ENCODE measurements around the gene FHL5. TPM values are rescaled to one million over a fixed set of nuclear protein-coding genes. Genes with fewer than 3 reads are reported as not detected.

FHL5 gene, protein sequence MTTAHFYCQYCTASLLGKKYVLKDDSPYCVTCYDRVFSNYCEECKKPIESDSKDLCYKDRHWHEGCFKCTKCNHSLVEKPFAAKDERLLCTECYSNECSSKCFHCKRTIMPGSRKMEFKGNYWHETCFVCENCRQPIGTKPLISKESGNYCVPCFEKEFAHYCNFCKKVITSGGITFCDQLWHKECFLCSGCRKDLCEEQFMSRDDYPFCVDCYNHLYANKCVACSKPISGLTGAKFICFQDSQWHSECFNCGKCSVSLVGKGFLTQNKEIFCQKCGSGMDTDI
- 10 to 100 TPM; 10.5 to 25.8 (median 13.3) TPM for total RNA-seq

DNA sequence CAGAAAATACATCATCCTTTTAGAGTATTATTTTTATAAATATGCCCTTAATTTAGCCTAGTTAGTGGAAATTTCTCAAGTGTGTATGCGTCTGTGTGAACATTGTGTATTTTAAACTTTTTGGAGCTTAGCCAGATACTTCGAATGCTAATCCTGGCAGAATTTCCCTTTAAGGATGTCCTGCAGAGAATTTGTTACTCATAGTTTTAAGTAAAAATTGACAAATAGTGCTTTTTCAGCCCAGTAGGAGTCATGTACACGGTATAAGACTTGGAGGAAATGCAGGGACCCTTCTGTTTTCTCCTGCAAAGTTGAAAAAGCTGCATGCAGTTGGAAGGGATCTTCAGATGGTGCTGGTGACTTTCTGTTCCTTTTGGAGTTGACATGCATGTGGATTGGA, at the start of gene FHL5:
TSS of gene FHL5 (plus strand) at position 243 of the 400 bp plus-strand sequence. CDS start 40,486 bp downstream, outside the sequence.
- DNase-seq = no peak
- Histone ChIP-seq H3K9me3 (no peaks in the 10 kb centered on the region), H3K27ac (peak within 1 kb of the TSS in 1 of 4 donors; percentile 27), H3K4me1 (no peaks in the 10 kb centered on the region), H3K36me3 (no peaks in the 10 kb centered on the region), H3K4me3 (peak within 1 kb of the TSS in 3 of 4 donors; percentile 3 to 34 (median 14)), H3K27me3 (no peaks in the 10 kb centered on the region)
- ATAC-seq (ENCODE audit: low FRiP score in 2 of 2) = no peak
- TF ChIP-seq, protein P1, sequence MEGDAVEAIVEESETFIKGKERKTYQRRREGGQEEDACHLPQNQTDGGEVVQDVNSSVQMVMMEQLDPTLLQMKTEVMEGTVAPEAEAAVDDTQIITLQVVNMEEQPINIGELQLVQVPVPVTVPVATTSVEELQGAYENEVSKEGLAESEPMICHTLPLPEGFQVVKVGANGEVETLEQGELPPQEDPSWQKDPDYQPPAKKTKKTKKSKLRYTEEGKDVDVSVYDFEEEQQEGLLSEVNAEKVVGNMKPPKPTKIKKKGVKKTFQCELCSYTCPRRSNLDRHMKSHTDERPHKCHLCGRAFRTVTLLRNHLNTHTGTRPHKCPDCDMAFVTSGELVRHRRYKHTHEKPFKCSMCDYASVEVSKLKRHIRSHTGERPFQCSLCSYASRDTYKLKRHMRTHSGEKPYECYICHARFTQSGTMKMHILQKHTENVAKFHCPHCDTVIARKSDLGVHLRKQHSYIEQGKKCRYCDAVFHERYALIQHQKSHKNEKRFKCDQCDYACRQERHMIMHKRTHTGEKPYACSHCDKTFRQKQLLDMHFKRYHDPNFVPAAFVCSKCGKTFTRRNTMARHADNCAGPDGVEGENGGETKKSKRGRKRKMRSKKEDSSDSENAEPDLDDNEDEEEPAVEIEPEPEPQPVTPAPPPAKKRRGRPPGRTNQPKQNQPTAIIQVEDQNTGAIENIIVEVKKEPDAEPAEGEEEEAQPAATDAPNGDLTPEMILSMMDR (IDR thresholded peaks at IDR 0.05) = no peak
- no peak for TF ChIP-seq EP300 (IDR thresholded peaks at IDR 0.05)
- TF ChIP-seq POLR2A (IDR thresholded peaks at IDR 0.05) = no peak
- TF ChIP-seq POLR2AphosphoS5 (IDR thresholded peaks at IDR 0.05) = no peak
- WGBS, 2 donors = 17 to 21% methylated on average over 3 of the region's 3 CpGs

DNA sequence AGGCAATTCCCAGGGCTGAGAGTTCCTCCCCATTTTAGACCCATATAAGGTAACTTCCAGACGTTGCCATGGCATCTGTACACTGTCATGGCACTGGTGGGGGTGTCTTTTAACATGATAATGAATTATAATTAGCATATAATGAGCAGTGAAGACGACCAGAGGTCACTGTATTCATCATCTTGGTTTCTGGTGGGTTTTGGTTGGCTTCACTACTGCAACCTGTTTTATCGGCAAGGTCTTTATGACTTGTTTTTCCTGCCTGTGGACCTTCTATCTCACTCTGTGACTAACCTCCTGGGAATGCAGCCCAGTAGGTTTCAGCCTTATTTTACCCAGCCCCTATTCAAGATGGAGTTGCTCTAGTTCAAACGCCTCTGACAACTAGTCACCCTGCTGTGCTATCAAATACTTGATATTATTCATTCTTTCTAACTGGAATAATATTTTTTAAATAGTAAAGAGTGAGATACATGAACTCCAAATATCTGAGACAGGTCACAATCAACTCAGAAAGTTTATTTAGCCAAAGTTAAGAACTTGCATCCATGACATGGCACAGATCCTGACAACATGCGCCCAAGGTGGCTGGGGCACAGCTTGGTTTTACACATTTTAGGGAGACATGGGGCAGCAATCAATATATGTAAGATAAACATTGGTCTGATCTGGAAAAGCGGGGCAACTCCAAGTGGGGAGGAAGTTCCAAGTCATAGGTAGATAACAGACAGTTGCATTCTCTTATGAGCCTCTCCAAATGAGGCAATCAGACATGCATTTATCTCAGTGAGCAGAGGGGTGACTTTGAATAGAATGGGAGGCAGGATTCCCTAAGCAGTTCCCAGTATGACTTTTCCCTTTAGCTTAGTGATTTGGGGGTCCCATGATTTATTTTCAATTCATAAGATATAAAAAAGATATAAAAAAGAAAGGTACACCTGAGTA, 42.5 kb upstream of the FHL5 start:
- DNase-seq = no peak
- 66 to 68% methylated on average over 6 of the region's 6 CpGs for WGBS, 2 donors
- Histone ChIP-seq H3K27ac (peak overlapping the region in 1 of 4 donors; percentile 97), H3K36me3 (peaks cover 0 to 3% (median 2%) of the 10 kb centered on the region in 4 donors), H3K4me3 (peak overlapping the region; percentile 48 to 76 (median 63)), H3K27me3 (no peaks in the 10 kb centered on the region), H3K9me3 (no peaks in the 10 kb centered on the region), H3K4me1 (peaks cover 13 to 16% (median 15%) of the 10 kb centered on the region in 4 donors)
- no peak for TF ChIP-seq POLR2A (IDR thresholded peaks at IDR 0.05)
- TF ChIP-seq POLR2AphosphoS5 (IDR thresholded peaks at IDR 0.05) = no peak
- TF ChIP-seq EP300 (IDR thresholded peaks at IDR 0.05) = no peak
- TF ChIP-seq, protein P1 (IDR thresholded peaks at IDR 0.05) = no peak
- no peak for ATAC-seq (ENCODE audit: low FRiP score in 2 of 2)

DNA sequence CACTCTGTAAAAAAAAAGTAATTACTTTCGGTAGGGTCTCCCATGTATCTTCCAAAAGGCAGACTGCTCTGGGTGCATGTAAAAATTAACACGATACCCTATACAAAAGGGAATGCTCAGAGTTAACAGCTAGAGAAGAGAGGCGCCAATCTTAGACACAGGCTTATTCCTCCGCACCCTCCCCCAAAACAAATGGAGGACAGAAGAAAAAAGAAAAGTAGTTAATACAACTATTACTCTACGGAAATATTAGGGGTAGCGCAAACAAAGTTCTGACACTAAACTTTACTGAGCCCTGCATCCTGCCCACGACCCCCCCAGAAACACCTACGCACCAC, 41.7 kb upstream of the FHL5 start:
- 0% methylated on average over 8 of the region's 8 CpGs for WGBS, 2 donors
- ATAC-seq (ENCODE audit: low FRiP score in 2 of 2) = peak in 1 of 2 donors; percentile 56

DNA sequence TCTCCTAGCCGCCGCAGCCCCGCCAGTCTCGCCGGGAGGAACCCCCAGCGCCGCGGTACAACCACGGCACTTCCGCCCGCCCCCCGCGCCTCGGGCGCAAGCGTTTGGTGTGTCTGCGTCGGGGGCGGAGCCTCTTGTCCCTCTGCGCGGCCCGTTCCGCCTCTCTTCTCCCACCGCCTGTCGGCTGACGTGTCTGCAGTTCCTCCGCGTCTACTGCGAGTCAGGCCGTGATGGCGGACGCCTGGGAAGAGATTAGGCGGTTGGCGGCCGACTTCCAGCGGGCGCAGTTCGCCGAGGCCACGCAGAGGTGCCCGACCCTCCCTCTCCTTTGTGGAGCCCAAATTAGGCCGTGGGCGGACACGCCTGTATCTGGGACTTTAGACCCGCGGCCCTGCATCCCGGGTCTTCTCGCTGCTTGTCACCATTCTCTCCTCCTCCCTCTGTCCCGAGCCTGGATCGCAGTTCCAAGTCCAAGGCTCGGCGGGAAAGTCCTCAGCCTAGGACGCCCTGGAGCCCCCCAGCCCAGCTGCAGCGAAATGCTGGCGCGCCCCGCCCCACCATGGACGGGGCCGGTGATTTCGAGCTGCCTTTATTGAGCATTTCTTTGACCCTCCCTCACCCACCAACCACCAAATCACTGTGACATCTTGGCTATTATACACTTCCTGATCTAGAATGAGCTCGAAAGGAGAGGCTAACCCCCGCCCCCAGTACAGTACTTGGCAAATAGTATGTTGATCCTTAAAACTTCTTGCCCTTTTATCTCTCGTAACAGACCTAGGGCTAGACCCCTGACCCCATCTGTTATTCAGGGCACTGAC, 41.1 kb upstream of the FHL5 start, which contains the start of gene UFL1:
TSS of gene UFL1 (plus strand) at position 163 of the 821 bp plus-strand sequence. CDS start at position 231, 68 bp downstream.
- Histone ChIP-seq H3K4me1 (peaks cover 13 to 16% (median 15%) of the 10 kb centered on the region in 4 donors), H3K27me3 (no peaks in the 10 kb centered on the region), H3K36me3 (peaks cover 0 to 16% (median 8%) of the 10 kb centered on the region in 4 donors), H3K9me3 (no peaks in the 10 kb centered on the region), H3K27ac (peak within 1 kb of the TSS; percentile 94 to 97 (median 96)), H3K4me3 (peak within 1 kb of the TSS; percentile 48 to 76 (median 63))
- ATAC-seq (ENCODE audit: low FRiP score in 2 of 2) (peak; percentile 99 to 100), DNase-seq (peak; percentile 97 to 98)
- TF ChIP-seq, protein P1 (IDR thresholded peaks at IDR 0.05) = peak in 3 of 6 experiments; percentile 36 to 48 (median 42)
- TF ChIP-seq EP300 (IDR thresholded peaks at IDR 0.05) = peak in 1 of 4 donors; percentile 48
- peak in 3 of 4 donors; percentile 92 to 97 (median 96) for TF ChIP-seq POLR2A (IDR thresholded peaks at IDR 0.05)
- peak; percentile 95 to 97 for TF ChIP-seq POLR2AphosphoS5 (IDR thresholded peaks at IDR 0.05)
- WGBS, 2 donors = 1% methylated on average over 40 to 59 of the region's 63 CpGs

More for the DNA sequence above, 41.7 kb upstream of the FHL5 start:
- H3K36me3 ChIP-seq = peaks cover 0 to 11% (median 7%) of the 10 kb centered on the region in 4 donors
- no peaks in the 10 kb centered on the region for H3K9me3 ChIP-seq
- H3K27me3 ChIP-seq = no peaks in the 10 kb centered on the region
- peak overlapping the region; percentile 48 to 76 (median 63) for H3K4me3 ChIP-seq
- peaks cover 13 to 16% (median 15%) of the 10 kb centered on the region in 4 donors for H3K4me1 ChIP-seq
- no peak for DNase-seq
- TF ChIP-seq, protein P1 (IDR thresholded peaks at IDR 0.05) = no peak
- no peak for TF ChIP-seq POLR2A (IDR thresholded peaks at IDR 0.05)
- TF ChIP-seq EP300 (IDR thresholded peaks at IDR 0.05) = no peak
- TF ChIP-seq POLR2AphosphoS5 (IDR thresholded peaks at IDR 0.05) = no peak
- H3K27ac ChIP-seq = peak overlapping the region; percentile 94 to 97 (median 96)
